Lung (tissue), 12 donors: ENCODE data around the gene FAM184B. TPM values are rescaled to one million over a fixed set of nuclear protein-coding genes. Genes with fewer than 3 reads are reported as not detected.
A peak's percentile ranks its signal among the peaks of the same experiment; 100 is the strongest.

Experiments used
- ATAC-seq: fragments of 200-7000 bp; cut with Tn5 transposase; one replicate; pipeline ENCODE4 v1.9.1; 2020; ENCODE audit warnings: moderate number of reproducible peaks; ENCODE audit not compliant: insufficient read depth, low FRiP score
- DNase-seq, 3 donors: peaks; one replicate each; pipeline ENCODE4 v3.0.0-alpha.2; 2013 to 2017
- H3K27ac ChIP-seq, 2 donors: one replicate each; pipeline ENCODE4 v1.5.1; 2013; ENCODE audit warnings: mild to moderate bottlenecking in 2 of 2, moderate library complexity in 2 of 2, control low read depth in 1 of 2, inconsistent platforms in 1 of 2, low read depth in 1 of 2, low read length in 1 of 2
- H3K27me3 ChIP-seq, 3 donors: one replicate each; pipeline ENCODE4 v1.5.1; 2013; ENCODE audit warnings: low read length in 2 of 3; ENCODE audit not compliant: control insufficient read depth in 3 of 3, insufficient read depth in 3 of 3
- H3K36me3 ChIP-seq, 4 donors: one replicate each; pipeline ENCODE4 v1.5.1; 2013; ENCODE audit warnings: low read length in 4 of 4, mild to moderate bottlenecking in 1 of 4, moderate library complexity in 1 of 4; ENCODE audit not compliant: control insufficient read depth in 4 of 4, insufficient read depth in 4 of 4
- H3K4me1 ChIP-seq, 5 donors: one replicate each; pipeline ENCODE4 v1.5.1; 2013; ENCODE audit warnings: low read length in 5 of 5, mild to moderate bottlenecking in 2 of 5, moderate library complexity in 1 of 5; ENCODE audit not compliant: control insufficient read depth in 5 of 5, insufficient read depth in 5 of 5
- H3K4me3 ChIP-seq: one replicate; pipeline ENCODE4 v1.5.1; 2013; ENCODE audit warnings: mild to moderate bottlenecking, control low read depth, moderate library complexity
- H3K9ac ChIP-seq, 2 donors: one replicate each; pipeline ENCODE4 v1.5.1; 2013; ENCODE audit warnings: low read length in 2 of 2, control low read depth in 1 of 2; ENCODE audit not compliant: insufficient read depth in 1 of 2
- H3K9me3 ChIP-seq, 4 donors: one replicate each; pipeline ENCODE4 v1.5.1; 2013; ENCODE audit warnings: low read length in 3 of 4, mild to moderate bottlenecking in 1 of 4, moderate library complexity in 1 of 4; ENCODE audit not compliant: control insufficient read depth in 4 of 4, insufficient read depth in 3 of 4
- CTCF ChIP-seq: IDR thresholded peaks from 2 replicates; pipeline ENCODE4 v1.5.1; 2012; ENCODE audit warnings: mild to moderate bottlenecking; ENCODE audit errors: control extremely low read depth, extremely low read depth
- WGBS, 2 donors: extraction: QIAGEN DNeasy Blood & Tissue Kit; methylation state at CpG; one replicate each; pipeline ENCODE4 v1.1.7; 2013; 5-methylcytosine and 5-hydroxymethylcytosine counted together
- polyA plus RNA-seq, 2 donors: library from polyadenylated mRNA; stranded (reverse); fragments of 200-250 nt; gene quantifications; one replicate each; pipeline ENCODE4 v1.2.1, GENCODE V29; 2013
- total RNA-seq, 2 donors: library from RNA; depleted of rRNA in 1 of 2; stranded (reverse); fragments of >200 nt in 1 of 2; gene quantifications; one replicate each; pipeline ENCODE4 v1.2.1, GENCODE V29; 2014 to 2021
- donor health status: control.
- donor health status: control.
- donor health status: Bipolar disorder and iron deficiency.
- donor health status: healthy.
- donor health status: DM: yes; HTN: yes; CAD: no.

Gene FAM184B
- total and polyA plus RNA-seq, 4 donors = 0.06 to 0.18 (median 0.09) TPM

GRCh38 chr4:17816142-17816541 is 34.7 kb upstream of the FAM184B start:
- TF ChIP-seq CTCF = no peak
- no peak overlapping the region for H3K27ac ChIP-seq
- no peaks in the 10 kb centered on the region for H3K36me3 ChIP-seq
- 97 to 98% methylated on average over 12 of the region's 12 CpGs for WGBS, 2 donors
- DNase-seq = no peak
- H3K9me3 ChIP-seq = no peaks in the 10 kb centered on the region
- H3K4me3 ChIP-seq = no peak overlapping the region
- no peaks in the 10 kb centered on the region for H3K27me3 ChIP-seq
- H3K4me1 ChIP-seq = peaks cover 0 to 12% (median 2%) of the 10 kb centered on the region in 5 donors
- no peak for ATAC-seq
- no peak overlapping the region for H3K9ac ChIP-seq

- no peaks in the 10 kb centered on the region for H3K27me3 ChIP-seq
- no peak overlapping the region for H3K27ac ChIP-seq
- H3K4me3 ChIP-seq = no peak overlapping the region
- no peak for TF ChIP-seq CTCF
- peaks cover 0 to 3% (median 0%) of the 10 kb centered on the region in 4 donors for H3K9me3 ChIP-seq
- peaks cover 0 to 5% (median 0%) of the 10 kb centered on the region in 4 donors for H3K36me3 ChIP-seq
- DNase-seq = no peak
- peaks cover 0 to 17% (median 2%) of the 10 kb centered on the region in 5 donors for H3K4me1 ChIP-seq
- 53 to 67% methylated on average over 3 of the region's 3 CpGs for whole genome bisulfite sequencing, 2 donors
- no peak for ATAC-seq
- no peak overlapping the region for H3K9ac ChIP-seq
Measured at GRCh38 chr4:17814140-17814539, 32.7 kb upstream of the FAM184B start.

GRCh38 chr4:17812801-17813200 is 31.4 kb upstream of the FAM184B start:
- H3K27ac ChIP-seq = no peak overlapping the region
- peaks cover 1 to 27% (median 5%) of the 10 kb centered on the region in 5 donors for H3K4me1 ChIP-seq
- peaks cover 0 to 5% (median under 1%) of the 10 kb centered on the region in 4 donors for H3K36me3 ChIP-seq
- ATAC-seq (no peak), DNase-seq (peak in 2 of 3 donors; percentile 36 to 41)
- peak overlapping the region in 1 of 2 donors; percentile 54 for H3K9ac ChIP-seq
- no peaks in the 10 kb centered on the region for H3K27me3 ChIP-seq
- H3K4me3 ChIP-seq = no peak overlapping the region
- TF ChIP-seq CTCF = no peak
- whole genome bisulfite sequencing, 2 donors = 77% methylated on average over 3 of the region's 3 CpGs
- peaks cover 0 to 3% (median 0%) of the 10 kb centered on the region in 4 donors for H3K9me3 ChIP-seq

GRCh38 chr4:17812125-17812524 is 30.7 kb upstream of the FAM184B start:
- Histone ChIP-seq H3K9ac (peak overlapping the region in 1 of 2 donors; percentile 73), H3K4me1 (peaks cover 5 to 33% (median 8%) of the 10 kb centered on the region in 5 donors), H3K4me3 (no peak overlapping the region), H3K9me3 (peaks cover 0 to 3% (median 0%) of the 10 kb centered on the region in 4 donors), H3K27ac (no peak overlapping the region), H3K27me3 (no peaks in the 10 kb centered on the region), H3K36me3 (peaks cover 0 to 5% (median 2%) of the 10 kb centered on the region in 4 donors)
- peak in 2 of 3 donors; percentile 17 to 20 for DNase-seq
- no peak for TF ChIP-seq CTCF
- WGBS, 2 donors = 17 to 19% methylated on average over 3 of the region's 3 CpGs
- ATAC-seq = no peak
